ENCODE measurements around the gene PPM1L. TPM values are rescaled to one million over a fixed set of nuclear protein-coding genes. Genes with fewer than 3 reads are reported as not detected.
A peak's percentile ranks its signal among the peaks of the same experiment; 100 is the strongest.

Gene PPM1L
- total RNA-seq, 1 donor from 2014 or later, result 8.5 TPM

GRCh38 chr3:160801386-160802118, 45.5 kb downstream of the PPM1L start:
- H3K27me3 Mint-ChIP-seq (ENCODE audit: low read depth), result no peaks in the 10 kb centered on the region
- H3K27ac Mint-ChIP-seq (ENCODE audit: unreplicated experiment), result peak overlapping the region; percentile 73
- peaks cover 23% of the 10 kb centered on the region for H3K4me1 Mint-ChIP-seq (ENCODE audit: low read depth)
- H3K9me3 Mint-ChIP-seq (ENCODE audit: low read depth), result no peaks in the 10 kb centered on the region
- no peak overlapping the region for H3K4me3 Mint-ChIP-seq (ENCODE audit: unreplicated experiment)
- no peak for DNase-seq (ENCODE audit: low spot score)
- no peaks in the 10 kb centered on the region for H3K36me3 Mint-ChIP-seq (ENCODE audit: low read depth)
- no peak for TF ChIP-seq CTCF (IDR thresholded peaks at IDR 0.05)

- Mint-ChIP-seq H3K27ac (ENCODE audit: unreplicated experiment) (peak overlapping the region; percentile 54), H3K4me3 (ENCODE audit: unreplicated experiment) (no peak overlapping the region), H3K27me3 (ENCODE audit: low read depth) (no peaks in the 10 kb centered on the region), H3K4me1 (ENCODE audit: low read depth) (peaks cover 29% of the 10 kb centered on the region), H3K9me3 (ENCODE audit: low read depth) (no peaks in the 10 kb centered on the region), H3K36me3 (ENCODE audit: low read depth) (no peaks in the 10 kb centered on the region)
- no peak for DNase-seq (ENCODE audit: low spot score)
- TF ChIP-seq CTCF (IDR thresholded peaks at IDR 0.05), result no peak
These were observed 48.7 kb downstream of the PPM1L start for GRCh38 chr3:160804762-160805161.

GRCh38 chr3:160806094-160806493, 50.1 kb downstream of the PPM1L start:
- Mint-ChIP-seq H3K4me3 (ENCODE audit: unreplicated experiment) (no peak overlapping the region), H3K4me1 (ENCODE audit: low read depth) (peaks cover 43% of the 10 kb centered on the region), H3K27me3 (ENCODE audit: low read depth) (no peaks in the 10 kb centered on the region), H3K36me3 (ENCODE audit: low read depth) (no peaks in the 10 kb centered on the region), H3K9me3 (ENCODE audit: low read depth) (no peaks in the 10 kb centered on the region), H3K27ac (ENCODE audit: unreplicated experiment) (no peak overlapping the region)
- no peak for DNase-seq (ENCODE audit: low spot score)
- TF ChIP-seq CTCF (IDR thresholded peaks at IDR 0.05), result no peak

- no peak for TF ChIP-seq CTCF (IDR thresholded peaks at IDR 0.05)
- Mint-ChIP-seq H3K4me1 (ENCODE audit: low read depth) (peaks cover 46% of the 10 kb centered on the region), H3K27ac (ENCODE audit: unreplicated experiment) (no peak overlapping the region), H3K9me3 (ENCODE audit: low read depth) (no peaks in the 10 kb centered on the region), H3K36me3 (ENCODE audit: low read depth) (no peaks in the 10 kb centered on the region), H3K27me3 (ENCODE audit: low read depth) (no peaks in the 10 kb centered on the region), H3K4me3 (ENCODE audit: unreplicated experiment) (no peak overlapping the region)
- DNase-seq (ENCODE audit: low spot score), result no peak
These were observed 50.7 kb downstream of the PPM1L start for GRCh38 chr3:160806686-160807085.

- Mint-ChIP-seq H3K27ac (ENCODE audit: unreplicated experiment) (no peak overlapping the region), H3K9me3 (ENCODE audit: low read depth) (no peaks in the 10 kb centered on the region), H3K4me1 (ENCODE audit: low read depth) (peaks cover 40% of the 10 kb centered on the region), H3K36me3 (ENCODE audit: low read depth) (no peaks in the 10 kb centered on the region), H3K4me3 (ENCODE audit: unreplicated experiment) (no peak overlapping the region), H3K27me3 (ENCODE audit: low read depth) (no peaks in the 10 kb centered on the region)
- DNase-seq (ENCODE audit: low spot score), result no peak
- no peak for TF ChIP-seq CTCF (IDR thresholded peaks at IDR 0.05)
These were observed 52.8 kb downstream of the PPM1L start for GRCh38 chr3:160808838-160809237.
